ENCODE data around the gene MICAL2.

DNA sequence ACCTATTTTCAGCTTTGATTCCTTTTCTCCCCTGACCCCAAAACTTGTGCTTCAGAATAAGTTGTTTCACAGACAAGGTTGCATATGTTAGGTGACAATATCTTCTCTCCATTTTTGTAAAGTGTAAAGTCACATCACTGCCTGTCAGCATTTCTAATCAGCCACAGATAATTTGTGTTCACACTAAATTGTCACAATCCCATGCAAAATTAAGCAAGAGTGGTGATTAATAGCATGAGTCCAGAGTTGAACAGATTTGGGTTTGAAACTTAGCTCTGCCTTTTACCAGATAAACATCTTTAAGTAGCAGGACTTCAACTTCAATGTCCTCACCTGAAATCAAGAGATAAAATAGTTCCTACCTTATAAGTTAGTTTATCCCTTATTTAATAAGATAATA is 80.1 kb downstream of the MICAL2 start:
- TF ChIP-seq, protein P1, sequence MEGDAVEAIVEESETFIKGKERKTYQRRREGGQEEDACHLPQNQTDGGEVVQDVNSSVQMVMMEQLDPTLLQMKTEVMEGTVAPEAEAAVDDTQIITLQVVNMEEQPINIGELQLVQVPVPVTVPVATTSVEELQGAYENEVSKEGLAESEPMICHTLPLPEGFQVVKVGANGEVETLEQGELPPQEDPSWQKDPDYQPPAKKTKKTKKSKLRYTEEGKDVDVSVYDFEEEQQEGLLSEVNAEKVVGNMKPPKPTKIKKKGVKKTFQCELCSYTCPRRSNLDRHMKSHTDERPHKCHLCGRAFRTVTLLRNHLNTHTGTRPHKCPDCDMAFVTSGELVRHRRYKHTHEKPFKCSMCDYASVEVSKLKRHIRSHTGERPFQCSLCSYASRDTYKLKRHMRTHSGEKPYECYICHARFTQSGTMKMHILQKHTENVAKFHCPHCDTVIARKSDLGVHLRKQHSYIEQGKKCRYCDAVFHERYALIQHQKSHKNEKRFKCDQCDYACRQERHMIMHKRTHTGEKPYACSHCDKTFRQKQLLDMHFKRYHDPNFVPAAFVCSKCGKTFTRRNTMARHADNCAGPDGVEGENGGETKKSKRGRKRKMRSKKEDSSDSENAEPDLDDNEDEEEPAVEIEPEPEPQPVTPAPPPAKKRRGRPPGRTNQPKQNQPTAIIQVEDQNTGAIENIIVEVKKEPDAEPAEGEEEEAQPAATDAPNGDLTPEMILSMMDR (IDR thresholded peaks at IDR 0.05; ENCODE audit: extremely low read depth in 1 of 2, insufficient read depth in 1 of 2, low read depth in 1 of 2, low read length in 2 of 2) = no peak
- TF ChIP-seq POLR2AphosphoS5 (IDR thresholded peaks at IDR 0.05; ENCODE audit: insufficient read depth, low read depth, low read length) (no peak), POLR2A (IDR thresholded peaks at IDR 0.05; ENCODE audit: low read depth, low read length) (no peak)

Measured in endothelial cell of umbilical vein (primary cell).